K562 (cell line): ENCODE measurements around the gene NKG7. TPM values are rescaled to one million over a fixed set of nuclear protein-coding genes. Genes with fewer than 3 reads are reported as not detected.

ENCODE experiments used
- ATAC-seq: fragments of 200-7000 bp; cut with Tn5 transposase; 3 replicates; pipeline ENCODE4 v1.9.1; 2020; ENCODE audit warnings: moderate library complexity
- BruUV-seq: library from RNA; stranded (reverse); fragments of 400-500 nt; replicated peaks from 2 replicates; lab custom pipeline; 2021; lab: Mats Ljungman, UMichigan
- CTCF ChIA-PET: fragments of 300-600 bp; formaldehyde crosslinking; extraction: SDS; loops from one replicate; lab custom pipeline; 2021; ENCODE audit warnings: low intra/inter-chr PET ratio; lab: Yijun Ruan, JAX
- POLR2A ChIA-PET: fragments of 300-600, 350-650 bp; sonication (Branson Sonifier 250); formaldehyde crosslinking; extraction: SDS; loops from one replicate; lab custom pipeline; 2021; ENCODE audit warnings: antibody characterized with exemption, inconsistent platforms; lab: Yijun Ruan, JAX
- DNase-seq, 4 experiments: peaks; one replicate each; pipeline versions ENCODE4 v3.0.0 to v3.0.0-alpha.2; 2011 to 2018; ENCODE audit warnings: low spot score in 3 of 4, mixed read lengths in 3 of 4; ENCODE audit errors: extremely low read depth in 1 of 4
- FAIRE-seq: peaks from 2 replicates; lab custom pipeline; 2011; peaks lifted over from hg19 to GRCh38; lab: Jason Lieb, UNC
- H2AFZ ChIP-seq: 2 replicates; pipeline ENCODE4 v1.6.0; 2011; ENCODE audit warnings: low read depth, low read length, control low read depth, inconsistent platforms
- H3K27ac ChIP-seq: fragments of 200-600 bp; 3 replicates; pipeline ENCODE4 v1.8.0; 2011; ENCODE audit warnings: low read depth, mild to moderate bottlenecking, control low read depth, inconsistent platforms, low read length, moderate library complexity, mixed read lengths; ENCODE audit errors: extremely low read depth
- H3K27me3 ChIP-seq, 2 experiments: fragments of 300-600 bp in 1 of 2; 2 replicates in 1 of 2; 3 replicates in 1 of 2; pipeline versions ENCODE4 v1.6.0 to v1.8.0; 2011; ENCODE audit warnings: inconsistent platforms in 2 of 2, low read length in 2 of 2, mild to moderate bottlenecking in 1 of 2, mixed read lengths in 1 of 2, moderate library complexity in 1 of 2; ENCODE audit not compliant: control insufficient read depth in 2 of 2, insufficient read depth in 2 of 2
- H3K36me3 ChIP-seq: fragments of 300-600 bp; 3 replicates; pipeline ENCODE4 v1.8.0; 2011; ENCODE audit warnings: mild to moderate bottlenecking, low read length, inconsistent platforms; ENCODE audit not compliant: control insufficient read depth, insufficient read depth
- H3K4me1 ChIP-seq, 2 experiments: fragments of 200-600 bp in 1 of 2; replicated peaks in 1 of 2; 2 replicates in 1 of 2; 3 replicates in 1 of 2; pipeline versions ENCODE4 v1.5.1 to v1.8.0; 2011; ENCODE audit warnings: inconsistent platforms in 2 of 2, low read length in 2 of 2, mild to moderate bottlenecking in 1 of 2, mixed read lengths in 1 of 2, moderate library complexity in 1 of 2; ENCODE audit not compliant: control insufficient read depth in 2 of 2, insufficient read depth in 2 of 2
- H3K4me2 ChIP-seq: 2 replicates; pipeline ENCODE4 v1.6.1; 2011; ENCODE audit warnings: low read length, control low read depth, inconsistent platforms, mixed read lengths; ENCODE audit not compliant: insufficient read depth
- H3K4me3 ChIP-seq: fragments of 200-600 bp; sonication (generic), shearing (Covaris generic); 2 replicates; pipeline ENCODE4 v1.5.1; 2016; ENCODE audit warnings: control low read depth, inconsistent platforms
- H3K79me2 ChIP-seq: fragments of 200-600 bp; 3 replicates; pipeline ENCODE4 v1.8.0; 2011; ENCODE audit warnings: low read length, inconsistent platforms; ENCODE audit not compliant: control insufficient read depth, insufficient read depth
- H3K9ac ChIP-seq, 2 experiments: 2 replicates each; pipeline versions ENCODE4 v1.6.0 to v1.6.1; 2011; ENCODE audit warnings: low read depth in 2 of 2, low read length in 2 of 2, control low read depth in 1 of 2, inconsistent platforms in 1 of 2, mild to moderate bottlenecking in 1 of 2, mixed read lengths in 1 of 2; ENCODE audit not compliant: insufficient read depth in 1 of 2
- H3K9me1 ChIP-seq: one replicate; pipeline ENCODE4 v1.6.0; 2011; ENCODE audit warnings: inconsistent platforms, mild to moderate bottlenecking, low read length, moderate library complexity; ENCODE audit not compliant: control insufficient read depth, insufficient read depth
- H3K9me3 ChIP-seq: replicated peaks from 2 replicates; pipeline ENCODE4 v1.5.1; 2011; ENCODE audit warnings: low read depth, low read length, inconsistent platforms; ENCODE audit not compliant: control insufficient read depth, insufficient read depth
- H4K20me1 ChIP-seq: replicated peaks from 2 replicates; pipeline ENCODE4 v1.6.1; 2011; ENCODE audit warnings: low read length, inconsistent platforms, mixed read lengths; ENCODE audit not compliant: control insufficient read depth, insufficient read depth
- POLR2AphosphoS2 ChIP-seq: IDR thresholded peaks from 2 replicates; pipeline ENCODE4 v1.6.1; 2012; ENCODE audit warnings: low read length, improper control_type of control experiment
- SPI1 ChIP-seq: IDR thresholded peaks from 2 replicates; pipeline ENCODE4 v1.6.1; 2011; ENCODE audit warnings: low read depth, low read length, control low read depth, borderline replicate concordance
- WGBS: fragments of 100-300 bp; shearing (Covaris generic); methylation state at CpG from one replicate; pipeline ENCODE4 v1.1.6; 2016; ENCODE audit warnings: low coverage, mixed read lengths; ENCODE audit not compliant: insufficient coverage; ENCODE audit errors: missing lambda C conversion rate; 5-methylcytosine and 5-hydroxymethylcytosine counted together
- in situ Hi-C: fragments of 300-500 bp; cut with MboI; formaldehyde crosslinking; loops from 4 replicates; pipeline ENCODE4 v1.15.0; 2018; ENCODE audit warnings: inconsistent platforms, mixed read lengths
- intact Hi-C: fragments of 100-400 bp; cut with micrococcal nuclease; formaldehyde crosslinking; loops from 2 replicates; pipeline ENCODE4 v1.14.2; 2022
- polyA plus RNA-seq, 8 experiments: library from polyadenylated mRNA; depleted of rRNA in 4 of 8; stranded (reverse) in 5 of 8; unstranded in 3 of 8; fragments of >200 nt; fragmentation: Nextera tagmentation in 2 of 8; fragmentation: Illumina TruSeq in 1 of 8; extraction: Ambion mirVana in 2 of 8; extraction: Trizol in 1 of 8; gene quantifications; 2 replicates each; pipeline versions ENCODE4 v1.2.1 to v1.2.3, GENCODE V29; 2011 to 2014; ENCODE audit warnings: inconsistent platforms in 1 of 8, missing spikeins in 1 of 8
- total RNA-seq, 7 experiments: library from RNA; depleted of rRNA in 6 of 7; stranded (reverse); fragments of >200 nt in 6 of 7; fragmentation: Illumina TruSeq in 2 of 7; extraction: Trizol in 2 of 7; gene quantifications; 2 replicates each; pipeline versions ENCODE4 v1.2.1 to v1.2.3, GENCODE V29; 2011 to 2021; ENCODE audit warnings: low replicate concordance in 1 of 7
- TF ChIP-seq, protein P1 (sequence below): fragments of 200-800 bp; sonication (Bioruptor generic); IDR thresholded peaks from 2 replicates; pipeline ENCODE4 v1.6.1; 2017; ENCODE audit warnings: missing genetic modification characterization, missing compliant biosample characterization

Gene NKG7
- total and polyA plus RNA-seq, 9 of the 15 experiments (the other 6 are each of a cell fraction or from before 2014, with no cell fraction given) = 0.30 to 0.70 (median 0.51) TPM; not detected in 2

- Histone ChIP-seq H2AFZ (no peak overlapping the region), H3K27ac (no peak overlapping the region), H3K79me2 (no peaks in the 10 kb centered on the region), H3K4me2 (no peak overlapping the region), H3K9ac (peak overlapping the region in 1 of 2 experiments; percentile 67; a peak in 2 of 4 replicates), H3K4me3 (no peak overlapping the region), H3K4me1 (peaks cover 9 to 36% of the 10 kb centered on the region in 2 experiments), H3K36me3 (no peaks in the 10 kb centered on the region), H4K20me1 (no peaks in the 10 kb centered on the region), H3K27me3 (no peaks in the 10 kb centered on the region), H3K9me3 (no peaks in the 10 kb centered on the region)
- WGBS = 6% methylated on average over 2 of the region's 3 CpGs
- intact Hi-C loops = no loop called here
- POLR2A ChIA-PET = interaction anchor here (0.6 to 1.3 kb wide), 2 partner anchors 10 to 83 kb away, joined by 4 to 5 read pairs; no protein-coding TSS in a partner anchor
- no peak for DNase-seq
- TF ChIP-seq, protein P1, sequence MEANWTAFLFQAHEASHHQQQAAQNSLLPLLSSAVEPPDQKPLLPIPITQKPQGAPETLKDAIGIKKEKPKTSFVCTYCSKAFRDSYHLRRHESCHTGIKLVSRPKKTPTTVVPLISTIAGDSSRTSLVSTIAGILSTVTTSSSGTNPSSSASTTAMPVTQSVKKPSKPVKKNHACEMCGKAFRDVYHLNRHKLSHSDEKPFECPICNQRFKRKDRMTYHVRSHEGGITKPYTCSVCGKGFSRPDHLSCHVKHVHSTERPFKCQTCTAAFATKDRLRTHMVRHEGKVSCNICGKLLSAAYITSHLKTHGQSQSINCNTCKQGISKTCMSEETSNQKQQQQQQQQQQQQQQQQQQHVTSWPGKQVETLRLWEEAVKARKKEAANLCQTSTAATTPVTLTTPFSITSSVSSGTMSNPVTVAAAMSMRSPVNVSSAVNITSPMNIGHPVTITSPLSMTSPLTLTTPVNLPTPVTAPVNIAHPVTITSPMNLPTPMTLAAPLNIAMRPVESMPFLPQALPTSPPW (CRISPR knock-in tag) = peak; percentile 67; the same call in 1 of the 2 replicates
- no peak for TF ChIP-seq POLR2AphosphoS2
- TF ChIP-seq SPI1 = peak; percentile 87
- TF ChIP-seq, all 486 proteins: peak for 2
- no peaks in the 10 kb centered on the region for H3K9me1 ChIP-seq
- in situ Hi-C loops = no loop called here
- BruUV-seq = no TSS peak
- FAIRE-seq (no peak), ATAC-seq (no peak; the same call in 2 of the 3 replicates)
- CTCF ChIA-PET = interaction anchor here (0.6 kb wide), 1 partner anchor 239 kb away, joined by 3 read pairs; no protein-coding TSS in a partner anchor
These were observed 45.3 kb upstream of the NKG7 start for GRCh38 chr19:51417810-51418157.
